ENCODE results near the gene TSC22D1. TPM values are rescaled to one million over a fixed set of nuclear protein-coding genes. Genes with fewer than 3 reads are reported as not detected.

The TSC22D1 gene
- total RNA-seq, 1 donor from 2014 or later, result 181 TPM

- no peak overlapping the region for H3K9ac ChIP-seq
- peaks cover 3% of the 10 kb centered on the region for H3K36me3 Mint-ChIP-seq
- H3F3A ChIP-seq (ENCODE audit: low read depth), result peaks cover 5% of the 10 kb centered on the region
- H4K20me1 ChIP-seq (ENCODE audit: low read depth), result no peaks in the 10 kb centered on the region
- no peaks in the 10 kb centered on the region for H3K27me3 ChIP-seq
- DNase-seq (ENCODE audit: low spot score), result no peak
- peaks cover 22% of the 10 kb centered on the region for H3K4me1 Mint-ChIP-seq
- no peak overlapping the region for H3K27ac ChIP-seq
- H3K4me1 ChIP-seq, result peaks cover 17% of the 10 kb centered on the region
- no peaks in the 10 kb centered on the region for H3K9me3 Mint-ChIP-seq
- no peaks in the 10 kb centered on the region for H3K36me3 ChIP-seq
- H3K4me3 ChIP-seq, result no peak overlapping the region
- no peak overlapping the region for H3K27ac Mint-ChIP-seq
- peaks cover 3% of the 10 kb centered on the region for H3K27me3 Mint-ChIP-seq (ENCODE audit: insufficient read depth, low read depth)
- H2AFZ ChIP-seq (replicated peaks), result no peak overlapping the region
- no peaks in the 10 kb centered on the region for H3K9me3 ChIP-seq (ENCODE audit: low read depth)
- H3K4me2 ChIP-seq, result no peak overlapping the region
- H3K79me2 ChIP-seq (ENCODE audit: low read depth), result no peaks in the 10 kb centered on the region
- H3K4me3 Mint-ChIP-seq, result no peak overlapping the region
- TF ChIP-seq, protein P1, sequence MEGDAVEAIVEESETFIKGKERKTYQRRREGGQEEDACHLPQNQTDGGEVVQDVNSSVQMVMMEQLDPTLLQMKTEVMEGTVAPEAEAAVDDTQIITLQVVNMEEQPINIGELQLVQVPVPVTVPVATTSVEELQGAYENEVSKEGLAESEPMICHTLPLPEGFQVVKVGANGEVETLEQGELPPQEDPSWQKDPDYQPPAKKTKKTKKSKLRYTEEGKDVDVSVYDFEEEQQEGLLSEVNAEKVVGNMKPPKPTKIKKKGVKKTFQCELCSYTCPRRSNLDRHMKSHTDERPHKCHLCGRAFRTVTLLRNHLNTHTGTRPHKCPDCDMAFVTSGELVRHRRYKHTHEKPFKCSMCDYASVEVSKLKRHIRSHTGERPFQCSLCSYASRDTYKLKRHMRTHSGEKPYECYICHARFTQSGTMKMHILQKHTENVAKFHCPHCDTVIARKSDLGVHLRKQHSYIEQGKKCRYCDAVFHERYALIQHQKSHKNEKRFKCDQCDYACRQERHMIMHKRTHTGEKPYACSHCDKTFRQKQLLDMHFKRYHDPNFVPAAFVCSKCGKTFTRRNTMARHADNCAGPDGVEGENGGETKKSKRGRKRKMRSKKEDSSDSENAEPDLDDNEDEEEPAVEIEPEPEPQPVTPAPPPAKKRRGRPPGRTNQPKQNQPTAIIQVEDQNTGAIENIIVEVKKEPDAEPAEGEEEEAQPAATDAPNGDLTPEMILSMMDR (IDR thresholded peaks at IDR 0.05), result no peak
- TF ChIP-seq EZH2phosphoT487 (IDR thresholded peaks at IDR 0.05), result no peak
- no peak for TF ChIP-seq EZH2 (IDR thresholded peaks at IDR 0.05)
Observed at GRCh38 chr13:44382635-44383145, 193.4 kb downstream of the TSC22D1 start.

Other genes starting within 250 kb of the TSC22D1 start
- 2.5 and 8.1 TPM in 2 replicates for gene SERP2, start 202.5 kb downstream of the TSC22D1 start, total RNA-seq (ENCODE audit: low replicate concordance)

All from neural progenitor cell (in vitro differentiated cells).